Upper lobe of left lung (tissue), 6 donors: Measurements from ENCODE around the gene MEIS1. TPM values are rescaled to one million over a fixed set of nuclear protein-coding genes. Genes with fewer than 3 reads are reported as not detected.

Source experiments
- ATAC-seq, 2 donors: fragments of 200-7000 bp; cut with Tn5 transposase; one replicate each; pipeline ENCODE4 v1.9.1; 2022; ENCODE audit warnings: mild to moderate bottlenecking in 2 of 2, moderate library complexity in 2 of 2; ENCODE audit not compliant: low FRiP score in 2 of 2
- DNase-seq, 2 donors: peaks; one replicate each; pipeline ENCODE4 v3.0.0-alpha.2; 2019 to 2020
- H3K27ac ChIP-seq, 4 donors: fragments of 200-600 bp; sonication (generic); one replicate each; pipeline ENCODE4 v1.5.1; 2016 to 2019
- H3K27me3 ChIP-seq, 4 donors: fragments of 200-600 bp; sonication (generic); one replicate each; pipeline ENCODE4 v1.5.1; 2017 to 2019
- H3K36me3 ChIP-seq, 4 donors: fragments of 200-600 bp; sonication (generic); one replicate each; pipeline ENCODE4 v1.5.1; 2016 to 2019
- H3K4me1 ChIP-seq, 4 donors: fragments of 200-600 bp; sonication (generic); one replicate each; pipeline ENCODE4 v1.5.1; 2018 to 2019
- H3K4me3 ChIP-seq, 4 donors: fragments of 200-600 bp; sonication (generic); one replicate each; pipeline ENCODE4 v1.5.1; 2017 to 2019; ENCODE audit warnings: mild to moderate bottlenecking in 2 of 4, moderate library complexity in 1 of 4
- H3K9me3 ChIP-seq, 4 donors: fragments of 200-600 bp; sonication (generic); one replicate each; pipeline ENCODE4 v1.5.1; 2018 to 2019
- CTCF ChIP-seq, 6 experiments: fragments of 450-650 bp in 4 of 6; fragments of 200-600 bp in 2 of 6; sonication (generic) in 2 of 6; IDR thresholded peaks; one replicate each; pipeline ENCODE4 v1.5.1; 2016 to 2019; ENCODE audit warnings: antibody characterized with exemption in 6 of 6
- EP300 ChIP-seq, 4 donors: sonication (generic); formaldehyde crosslinking; IDR thresholded peaks; one replicate each; pipeline ENCODE4 v1.5.1; 2017; ENCODE audit warnings: antibody characterized with exemption in 4 of 4, control low read depth in 2 of 4
- POLR2A ChIP-seq, 4 donors: fragments of 450-650 bp; IDR thresholded peaks; one replicate each; pipeline ENCODE4 v1.5.1; 2016 to 2017; ENCODE audit warnings: antibody characterized with exemption in 4 of 4, mild to moderate bottlenecking in 2 of 4
- POLR2AphosphoS5 ChIP-seq, 2 donors: sonication (generic); formaldehyde crosslinking; IDR thresholded peaks; one replicate each; pipeline ENCODE4 v1.5.1; 2017; ENCODE audit warnings: antibody characterized with exemption in 2 of 2
- WGBS, 2 donors: methylation state at CpG; one replicate each; pipeline ENCODE4 v1.1.5; 2017 to 2018; 5-methylcytosine and 5-hydroxymethylcytosine counted together
- total RNA-seq, 6 donors: library from RNA; depleted of rRNA in 4 of 6; stranded (reverse); fragments of >200 nt in 4 of 6; gene quantifications; one replicate each; pipeline versions ENCODE4 v1.1.0 to v1.2.1, GENCODE V29; 2016 to 2021
- donor health status: DM: no; HTN: no; CAD: no; lungs with moderate emphysema.
- donor health status: DM: no; HTN: yes; CAD: no; lungs with severe emphysema.

MEIS1 gene
- total RNA-seq, 6 donors from 2014 or later = 23.1 to 43.9 (median 30.0) TPM

- Histone ChIP-seq H3K4me3 (no peak overlapping the region), H3K27ac (peak overlapping the region in 1 of 4 donors; percentile 58), H3K9me3 (no peaks in the 10 kb centered on the region), H3K27me3 (peaks cover 0 to 21% (median 6%) of the 10 kb centered on the region in 4 donors), H3K36me3 (peaks cover 0 to 21% (median 0%) of the 10 kb centered on the region in 4 donors), H3K4me1 (peaks cover 24 to 39% (median 32%) of the 10 kb centered on the region in 4 donors)
- TF ChIP-seq POLR2A (IDR thresholded peaks at IDR 0.05) = no peak
- no peak for TF ChIP-seq CTCF (IDR thresholded peaks at IDR 0.05)
- TF ChIP-seq POLR2AphosphoS5 (IDR thresholded peaks at IDR 0.05) = no peak
- TF ChIP-seq EP300 (IDR thresholded peaks at IDR 0.05) = no peak
- DNase-seq (no peak), ATAC-seq (no peak)
- 75 to 80% methylated on average over 6 of the region's 6 CpGs for WGBS, 2 donors
These were observed 137.0 kb downstream of the MEIS1 start for GRCh38 chr2:66571918-66572317.

GRCh38 chr2:66572391-66572790 lies 137.5 kb downstream of the MEIS1 start:
- 64 to 74% methylated on average over 3 of the region's 3 CpGs for WGBS, 2 donors
- no peaks in the 10 kb centered on the region for H3K9me3 ChIP-seq
- TF ChIP-seq EP300 (IDR thresholded peaks at IDR 0.05) = no peak
- TF ChIP-seq POLR2AphosphoS5 (IDR thresholded peaks at IDR 0.05) = no peak
- TF ChIP-seq POLR2A (IDR thresholded peaks at IDR 0.05) = no peak
- no peak for TF ChIP-seq CTCF (IDR thresholded peaks at IDR 0.05)
- H3K27me3 ChIP-seq = peaks cover 0 to 26% (median 8%) of the 10 kb centered on the region in 4 donors
- ATAC-seq (no peak), DNase-seq (no peak)
- peak overlapping the region in 1 of 4 donors; percentile 93 for H3K27ac ChIP-seq
- H3K36me3 ChIP-seq = peaks cover 0 to 19% (median 0%) of the 10 kb centered on the region in 4 donors
- H3K4me1 ChIP-seq = peaks cover 29 to 44% (median 37%) of the 10 kb centered on the region in 4 donors
- no peak overlapping the region for H3K4me3 ChIP-seq

GRCh38 chr2:66573416-66573815 lies 138.5 kb downstream of the MEIS1 start:
- Histone ChIP-seq H3K36me3 (peaks cover 0 to 15% (median 0%) of the 10 kb centered on the region in 4 donors), H3K4me1 (peaks cover 33 to 50% (median 41%) of the 10 kb centered on the region in 4 donors), H3K27me3 (peaks cover 0 to 35% (median 13%) of the 10 kb centered on the region in 4 donors), H3K27ac (peak overlapping the region; percentile 49 to 93 (median 84)), H3K9me3 (no peaks in the 10 kb centered on the region), H3K4me3 (peak overlapping the region in 1 of 4 donors; percentile 60)
- TF ChIP-seq EP300 (IDR thresholded peaks at IDR 0.05) = no peak
- no peak for TF ChIP-seq POLR2A (IDR thresholded peaks at IDR 0.05)
- TF ChIP-seq POLR2AphosphoS5 (IDR thresholded peaks at IDR 0.05) = peak in 1 of 2 donors; percentile 7
- TF ChIP-seq CTCF (IDR thresholded peaks at IDR 0.05) = no peak
- WGBS, 2 donors = 49 to 56% methylated on average over 7 of the region's 7 CpGs
- no peak for ATAC-seq
- DNase-seq = no peak

- 11 to 16% methylated on average over 8 of the region's 8 CpGs for WGBS, 2 donors
- Histone ChIP-seq H3K9me3 (no peaks in the 10 kb centered on the region), H3K4me3 (peak overlapping the region in 1 of 4 donors; percentile 60), H3K27ac (peak overlapping the region; percentile 49 to 93 (median 84)), H3K36me3 (peaks cover 0 to 11% (median 0%) of the 10 kb centered on the region in 4 donors), H3K4me1 (peaks cover 33 to 50% (median 41%) of the 10 kb centered on the region in 4 donors), H3K27me3 (peaks cover 0 to 39% (median 13%) of the 10 kb centered on the region in 4 donors)
- ATAC-seq (no peak), DNase-seq (no peak)
- no peak for TF ChIP-seq EP300 (IDR thresholded peaks at IDR 0.05)
- no peak for TF ChIP-seq POLR2AphosphoS5 (IDR thresholded peaks at IDR 0.05)
- no peak for TF ChIP-seq POLR2A (IDR thresholded peaks at IDR 0.05)
- no peak for TF ChIP-seq CTCF (IDR thresholded peaks at IDR 0.05)
These were observed 138.9 kb downstream of the MEIS1 start for GRCh38 chr2:66573821-66574233.
